Left ventricle myocardium inferior (tissue), 1 donor: ENCODE data around the gene PXK. TPM values are rescaled to one million over a fixed set of nuclear protein-coding genes. Genes with fewer than 3 reads are reported as not detected.
A peak's percentile ranks its signal among the peaks of the same experiment; 100 is the strongest.

Experiments used
- DNase-seq: peaks from one replicate; pipeline ENCODE4 v3.0.0-alpha.2; 2020
- H3K27ac ChIP-seq: fragments of 200-600 bp; replicated peaks from 2 replicates; pipeline ENCODE4 v1.8.0; 2021
- H3K27me3 ChIP-seq: fragments of 200-600 bp; 2 replicates; pipeline ENCODE4 v1.8.0; 2021; ENCODE audit warnings: low read depth
- H3K36me3 ChIP-seq: fragments of 200-600 bp; 2 replicates; pipeline ENCODE4 v1.8.0; 2021
- H3K4me1 ChIP-seq: fragments of 200-600 bp; 2 replicates; pipeline ENCODE4 v1.8.0; 2021
- H3K4me3 ChIP-seq: fragments of 200-600 bp; 2 replicates; pipeline ENCODE4 v1.8.0; 2021; ENCODE audit warnings: mild to moderate bottlenecking, moderate library complexity
- H3K9me3 ChIP-seq: fragments of 200-600 bp; replicated peaks from 2 replicates; pipeline ENCODE4 v1.8.0; 2021
- CTCF ChIP-seq: fragments of 200-600 bp; IDR thresholded peaks from 2 replicates; pipeline ENCODE4 v1.8.0; 2021; ENCODE audit warnings: antibody characterized with exemption, mild to moderate bottlenecking, borderline replicate concordance
- intact Hi-C: fragments of 100-400 bp; cut with micrococcal nuclease; formaldehyde crosslinking; loops from one replicate; pipeline ENCODE4 v1.11.0; 2022
- total RNA-seq: library from RNA; stranded (reverse); fragmentation: NEBNext Ultra II Directional; extraction: Animal tissue kit (Norgen Biotek cat#: 25700); gene quantifications from one replicate; pipeline ENCODE4 v1.2.1, GENCODE V29; 2021
- donor health status: DM: no; HTN: yes; CAD: no; lungs with severe emphysema.

Gene PXK
- total RNA-seq, 1 donor from 2014 or later: 9.2 TPM

GRCh38 chr3:58392181-58392580, 59.5 kb downstream of the PXK start:
- intact Hi-C loops: no loop called here
- Histone ChIP-seq H3K9me3 (no peaks in the 10 kb centered on the region), H3K27me3 (no peaks in the 10 kb centered on the region), H3K4me3 (peak overlapping the region; percentile 15), H3K27ac (peak overlapping the region; percentile 55), H3K4me1 (peaks cover 49% of the 10 kb centered on the region), H3K36me3 (peaks cover 27% of the 10 kb centered on the region)
- DNase-seq: no peak
- TF ChIP-seq CTCF: no peak

- Histone ChIP-seq H3K4me1 (peaks cover 38% of the 10 kb centered on the region), H3K27me3 (no peaks in the 10 kb centered on the region), H3K4me3 (no peak overlapping the region), H3K27ac (no peak overlapping the region), H3K9me3 (no peaks in the 10 kb centered on the region), H3K36me3 (peaks cover 46% of the 10 kb centered on the region)
- intact Hi-C loops: no loop called here
- no peak for DNase-seq
- TF ChIP-seq CTCF: no peak
Measured at GRCh38 chr3:58394339-58394738, 61.6 kb downstream of the PXK start.

- no peak for DNase-seq
Measured at GRCh38 chr3:58398669-58399333, 66.1 kb downstream of the PXK start.

GRCh38 chr3:58403513-58404109, 70.9 kb downstream of the PXK start:
- Histone ChIP-seq H3K4me3 (no peak overlapping the region), H3K27me3 (no peaks in the 10 kb centered on the region), H3K9me3 (no peaks in the 10 kb centered on the region), H3K27ac (no peak overlapping the region), H3K4me1 (peaks cover 11% of the 10 kb centered on the region), H3K36me3 (peaks cover 50% of the 10 kb centered on the region)
- intact Hi-C loops: no loop called here
- DNase-seq: no peak
- TF ChIP-seq CTCF: no peak

More at GRCh38 chr3:58398669-58399333, 66.1 kb downstream of the PXK start:
- Histone ChIP-seq H3K4me1 (peaks cover 17% of the 10 kb centered on the region), H3K4me3 (no peak overlapping the region), H3K9me3 (no peaks in the 10 kb centered on the region), H3K27me3 (no peaks in the 10 kb centered on the region), H3K36me3 (peaks cover 68% of the 10 kb centered on the region), H3K27ac (peak overlapping the region; percentile 81)
- TF ChIP-seq CTCF: no peak
- intact Hi-C loops: no loop called here

GRCh38 chr3:58404396-58404795, 71.7 kb downstream of the PXK start:
- Histone ChIP-seq H3K4me1 (peaks cover 7% of the 10 kb centered on the region), H3K36me3 (peaks cover 52% of the 10 kb centered on the region), H3K27ac (no peak overlapping the region), H3K4me3 (no peak overlapping the region), H3K27me3 (no peaks in the 10 kb centered on the region), H3K9me3 (no peaks in the 10 kb centered on the region)
- intact Hi-C loops: no loop called here
- no peak for DNase-seq
- no peak for TF ChIP-seq CTCF
